Mucosa of descending colon (tissue), 3 donors: ENCODE data around the gene IRF8. TPM values are rescaled to one million over a fixed set of nuclear protein-coding genes. Genes with fewer than 3 reads are reported as not detected.

Experiments
- ATAC-seq: fragments of 200-7000 bp; cut with Tn5 transposase; one replicate; pipeline ENCODE4 v1.9.1; 2020; ENCODE audit warnings: mild to moderate bottlenecking, moderate library complexity
- DNase-seq, 3 donors: peaks; one replicate each; pipeline ENCODE4 v3.0.0-alpha.2; 2020
- H3K36me3 ChIP-seq: fragments of 200-600 bp; one replicate; pipeline ENCODE4 v1.8.0; 2021; ENCODE audit warnings: low read depth, mild to moderate bottlenecking
- H3K4me1 ChIP-seq: fragments of 200-600 bp; one replicate; pipeline ENCODE4 v1.8.0; 2021; ENCODE audit warnings: low read depth, mild to moderate bottlenecking
- H3K4me3 ChIP-seq: fragments of 200-600 bp; one replicate; pipeline ENCODE4 v1.8.0; 2021; ENCODE audit warnings: mild to moderate bottlenecking
- H3K9me3 ChIP-seq: fragments of 200-600 bp; one replicate; pipeline ENCODE4 v1.8.0; 2021; ENCODE audit warnings: mild to moderate bottlenecking
- CTCF ChIP-seq: fragments of 200-600 bp; IDR thresholded peaks from one replicate; pipeline ENCODE4 v1.8.0; 2022; ENCODE audit warnings: antibody characterized with exemption, mild to moderate bottlenecking
- intact Hi-C, 2 donors: fragments of 100-400 bp; cut with DNase I in 1 of 2; cut with micrococcal nuclease in 1 of 2; formaldehyde crosslinking; loops; one replicate each; pipeline versions ENCODE4 v1.11.0 to v1.11.1; 2022; cut with DNase I, micrococcal nuclease
- total RNA-seq, 3 donors: library from RNA; stranded (reverse); fragmentation: NEBNext Ultra II Directional in 2 of 3; extraction: Animal tissue kit (Norgen Biotek cat#: 25700) in 2 of 3; gene quantifications; one replicate each; pipeline versions ENCODE4 v1.2.1 to v1.2.4, GENCODE V29; 2021 to 2023
- donor health status: DM: no; HTN: no; CAD: no; lungs with moderate emphysema.
- donor health status: DM: no; HTN: no; CAD: no.
- donor health status: DM: no; HTN: yes; CAD: no.

IRF8 gene
- total RNA-seq, 3 donors from 2014 or later = 28.8 to 55.8 (median 36.5) TPM

- TF ChIP-seq CTCF = no peak
- DNase-seq (no peak), ATAC-seq (no peak)
- Histone ChIP-seq H3K4me3 (no peak overlapping the region), H3K9me3 (no peaks in the 10 kb centered on the region), H3K36me3 (no peaks in the 10 kb centered on the region), H3K4me1 (peaks cover 8% of the 10 kb centered on the region)
- intact Hi-C loops = no loop called here
Observed at GRCh38 chr16:85917012-85917411, 18.1 kb downstream of the IRF8 start.

- no peak overlapping the region for H3K4me3 ChIP-seq
- DNase-seq (no peak), ATAC-seq (no peak)
- H3K36me3 ChIP-seq = no peaks in the 10 kb centered on the region
- intact Hi-C loops = no loop called here
- H3K9me3 ChIP-seq = no peaks in the 10 kb centered on the region
- no peak for TF ChIP-seq CTCF
- H3K4me1 ChIP-seq = peaks cover 8% of the 10 kb centered on the region
Observed at GRCh38 chr16:85917959-85918358, 19.0 kb downstream of the IRF8 start.

- H3K4me3 ChIP-seq = no peak overlapping the region
- H3K36me3 ChIP-seq = no peaks in the 10 kb centered on the region
- H3K9me3 ChIP-seq = no peaks in the 10 kb centered on the region
- intact Hi-C loops = no loop called here
- no peak for TF ChIP-seq CTCF
- ATAC-seq (no peak), DNase-seq (no peak)
- H3K4me1 ChIP-seq = peaks cover 8% of the 10 kb centered on the region
Observed at GRCh38 chr16:85918436-85918835, 19.5 kb downstream of the IRF8 start.

DNA sequence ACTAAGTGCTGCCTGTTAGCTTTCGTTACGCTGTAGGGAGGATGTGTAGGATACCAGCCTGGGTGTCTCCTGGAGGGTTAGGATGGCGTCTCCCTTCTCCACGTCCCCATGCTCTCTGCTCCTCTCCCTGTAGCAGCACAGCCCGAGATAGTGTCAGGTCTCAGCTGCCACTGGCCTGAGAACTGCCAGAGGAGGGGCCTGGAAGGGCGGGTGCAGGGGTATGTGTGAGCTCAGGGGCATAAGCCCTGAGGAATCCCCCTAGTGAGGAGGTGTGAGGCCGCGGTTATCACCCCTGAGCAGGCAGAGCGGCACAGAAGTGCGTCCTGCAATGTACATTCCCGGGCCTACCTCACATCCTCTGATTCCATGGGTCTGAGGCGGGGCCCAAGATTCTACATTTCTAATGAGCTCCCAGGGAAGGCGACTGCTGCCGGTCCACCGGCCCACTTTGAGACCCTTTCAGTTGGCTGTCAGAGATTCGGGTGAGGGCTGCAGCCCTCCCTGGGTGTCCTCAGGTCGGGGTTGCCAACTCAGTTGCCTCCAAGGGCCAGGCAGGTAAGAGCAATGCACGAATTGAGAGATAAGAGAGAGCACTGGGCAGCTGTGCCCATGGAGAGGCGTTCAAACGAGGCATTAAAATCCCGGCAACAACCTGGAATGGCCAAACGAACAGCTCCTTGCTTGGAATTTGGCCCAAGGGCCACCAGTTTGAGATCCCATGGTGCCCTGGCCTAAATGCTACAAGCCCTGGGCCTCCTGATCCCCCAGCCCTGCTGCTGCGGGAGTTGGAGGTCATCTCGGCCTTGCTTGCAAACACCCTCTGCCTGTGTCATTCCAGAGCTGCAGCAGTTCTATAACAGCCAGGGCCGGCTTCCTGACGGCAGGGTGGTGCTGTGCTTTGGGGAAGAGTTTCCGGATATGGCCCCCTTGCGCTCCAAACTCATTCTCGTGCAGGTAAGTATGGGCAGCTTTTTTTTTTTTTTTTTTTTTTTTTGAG, 20.6 kb downstream of the IRF8 start:
- Histone ChIP-seq H3K4me1 (peaks cover 8% of the 10 kb centered on the region), H3K4me3 (no peak overlapping the region), H3K36me3 (no peaks in the 10 kb centered on the region), H3K9me3 (no peaks in the 10 kb centered on the region)
- DNase-seq (no peak), ATAC-seq (no peak)
- intact Hi-C loops = no loop called here
- TF ChIP-seq CTCF = no peak

GRCh38 chr16:85921026-85921425, 22.1 kb downstream of the IRF8 start:
- intact Hi-C loops = no loop called here
- no peak for TF ChIP-seq CTCF
- Histone ChIP-seq H3K4me1 (peaks cover 7% of the 10 kb centered on the region), H3K36me3 (no peaks in the 10 kb centered on the region), H3K4me3 (no peak overlapping the region), H3K9me3 (no peaks in the 10 kb centered on the region)
- DNase-seq (no peak), ATAC-seq (no peak)
